HG03575 (cell line): ENCODE measurements around the gene SSBP2.

ENCODE experiments used
- ATAC-seq: cut with Tn5 transposase; IDR thresholded peaks from one replicate; pipeline ENCODE4 v1.9.1; 2021; ENCODE audit not compliant: unreplicated experiment, insufficient number of reproducible peaks, low FRiP score; ENCODE audit errors: extremely low read depth

Gene SSBP2

GRCh38 chr5:81751009-81751835, at the start of gene SSBP2:
Gene SSBP2 (minus strand): TSS chr5:81751097. CDS start chr5:81751042, 55 bp downstream.
- peak; percentile 26 for ATAC-seq

DNA sequence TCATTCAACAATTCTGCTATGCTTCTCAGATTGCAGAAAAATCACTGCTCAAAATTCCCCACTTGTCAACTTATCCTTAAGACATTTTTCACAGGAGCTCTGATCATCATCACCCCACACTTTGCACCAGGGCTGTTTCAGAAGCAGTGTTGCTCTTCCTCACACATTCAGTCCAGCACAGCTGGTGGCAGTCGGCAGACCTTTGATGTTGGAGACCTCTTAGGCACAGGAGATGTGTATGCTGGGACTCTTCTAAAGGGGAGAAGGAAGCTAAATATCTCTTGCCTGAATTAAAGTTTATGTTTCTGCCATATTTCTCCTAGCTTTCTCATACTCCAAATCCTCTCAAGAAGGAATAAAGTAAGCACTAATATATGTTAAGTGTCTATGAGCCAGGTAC, 44.8 kb upstream of the SSBP2 start:
- ATAC-seq = no peak

DNA sequence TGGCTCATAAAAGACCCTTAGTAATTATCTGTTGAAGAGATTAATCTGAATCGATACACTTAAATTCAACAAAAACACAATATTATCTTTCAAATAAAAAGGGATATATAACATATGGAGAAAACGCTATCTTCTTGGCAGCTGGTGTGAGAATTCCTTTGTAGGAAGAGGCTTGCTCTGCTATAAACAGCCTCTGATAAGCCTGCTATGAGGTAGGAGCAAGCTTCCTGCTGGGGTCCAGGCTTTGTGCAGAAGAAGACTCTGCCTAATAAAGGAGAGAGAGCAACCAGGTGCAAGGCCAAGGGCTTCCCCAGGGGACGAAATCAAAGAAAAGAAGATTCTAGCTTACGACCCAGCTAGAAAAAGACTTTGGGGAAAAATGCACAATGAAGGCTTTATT, 43.3 kb upstream of the SSBP2 start:
- no peak for ATAC-seq

DNA sequence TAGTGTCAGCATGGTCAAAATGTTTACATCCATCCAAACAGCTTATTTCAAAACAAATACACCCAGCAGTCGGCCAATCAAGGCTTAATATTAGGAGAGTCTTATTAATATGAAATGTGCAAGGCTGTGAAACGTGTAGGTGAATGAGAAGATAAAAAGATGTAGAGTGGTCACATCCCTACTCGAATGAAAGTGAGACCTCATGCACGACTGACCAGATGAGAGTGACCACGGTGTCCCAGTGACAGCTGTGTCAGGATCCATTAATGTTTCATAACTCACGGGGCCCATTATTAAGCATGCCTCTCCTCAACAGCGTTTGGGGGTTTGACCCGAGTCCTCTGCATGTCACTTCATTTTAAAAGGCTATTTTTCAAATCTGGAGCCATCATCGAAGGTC, 39.4 kb upstream of the SSBP2 start:
- ATAC-seq = no peak

DNA sequence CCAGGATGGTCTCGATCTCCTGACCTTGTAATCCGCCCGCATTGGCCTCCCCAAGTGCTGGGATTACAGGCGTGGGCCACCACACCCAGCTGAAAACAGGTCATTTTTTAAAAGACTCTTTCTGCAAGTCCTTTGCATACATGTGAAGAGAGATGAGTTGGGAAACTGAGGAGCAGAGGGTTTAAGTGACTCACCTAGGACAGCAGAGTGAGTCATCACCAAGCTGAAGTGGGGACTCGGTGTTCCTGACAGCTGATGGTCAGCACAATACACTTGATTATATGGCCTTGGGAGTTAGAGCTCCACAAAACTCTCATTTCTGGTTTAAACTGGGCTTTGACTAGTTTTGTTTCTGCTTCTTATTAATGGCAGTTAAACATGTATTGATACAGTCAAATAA, 38.1 kb upstream of the SSBP2 start:
- no peak for ATAC-seq

- ATAC-seq = no peak
These were observed 37.4 kb upstream of the SSBP2 start for GRCh38 chr5:81788329-81788728.

DNA sequence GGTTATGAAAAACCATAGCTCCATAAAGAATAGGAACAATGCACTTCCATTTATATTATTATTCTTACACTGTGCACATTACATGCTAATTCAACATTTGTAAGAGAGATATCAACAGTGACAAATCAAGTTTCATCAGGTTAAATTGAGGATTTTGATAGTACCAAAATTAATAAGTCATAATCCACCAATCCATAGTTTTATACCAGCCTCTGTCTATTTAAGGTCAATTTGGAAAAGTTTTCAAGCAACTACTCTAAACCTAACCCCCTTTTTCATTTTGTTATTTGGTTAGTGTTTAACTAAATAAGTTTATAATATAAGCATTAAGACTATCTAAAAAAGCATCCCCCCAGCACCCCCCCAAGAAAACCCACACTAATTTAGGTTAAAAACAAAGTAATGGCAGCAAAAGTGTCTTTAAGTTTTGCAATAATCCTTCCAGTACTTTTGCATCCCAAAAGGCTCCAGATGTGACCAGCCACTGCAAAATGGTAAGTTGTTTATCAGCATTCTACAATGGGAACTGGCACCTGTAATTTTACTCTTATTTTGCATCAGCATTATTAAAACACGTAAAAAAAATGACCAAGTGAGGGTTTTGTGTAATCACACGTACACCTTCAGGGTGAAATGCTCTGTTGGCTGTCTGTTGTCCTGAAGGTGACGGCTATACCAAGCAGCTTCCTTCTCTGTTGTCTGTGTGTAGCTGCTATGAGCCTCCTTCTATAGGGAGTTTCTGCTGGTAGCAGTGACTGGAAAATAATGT, 36.8 kb upstream of the SSBP2 start:
- ATAC-seq = no peak

DNA sequence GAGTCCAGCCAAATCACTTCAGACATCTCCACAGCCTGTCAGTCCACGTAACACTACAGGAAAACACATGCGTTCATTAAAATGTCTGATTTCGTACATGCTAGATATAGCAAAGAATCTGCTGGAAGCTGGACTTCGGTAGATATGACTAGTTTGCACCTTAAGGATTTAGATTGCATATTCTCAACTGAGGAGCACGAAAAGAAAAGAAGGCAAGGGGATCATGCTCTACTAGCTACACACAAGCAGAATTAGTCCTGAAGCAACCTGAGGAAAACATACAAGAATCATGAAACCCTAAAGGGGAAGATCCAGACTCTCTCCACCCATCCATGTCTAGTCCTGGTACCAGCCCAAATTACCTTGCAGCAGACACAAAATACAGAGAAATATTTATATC, 36.1 kb upstream of the SSBP2 start:
- ATAC-seq = no peak

- ATAC-seq = no peak
These were observed 35.6 kb upstream of the SSBP2 start for GRCh38 chr5:81786496-81786895.

GRCh38 chr5:81785322-81785721, 34.4 kb upstream of the SSBP2 start:
- ATAC-seq = no peak

GRCh38 chr5:81783401-81783800, 32.5 kb upstream of the SSBP2 start:
- no peak for ATAC-seq

- no peak for ATAC-seq
These were observed 31.9 kb upstream of the SSBP2 start for GRCh38 chr5:81782811-81783210.

DNA sequence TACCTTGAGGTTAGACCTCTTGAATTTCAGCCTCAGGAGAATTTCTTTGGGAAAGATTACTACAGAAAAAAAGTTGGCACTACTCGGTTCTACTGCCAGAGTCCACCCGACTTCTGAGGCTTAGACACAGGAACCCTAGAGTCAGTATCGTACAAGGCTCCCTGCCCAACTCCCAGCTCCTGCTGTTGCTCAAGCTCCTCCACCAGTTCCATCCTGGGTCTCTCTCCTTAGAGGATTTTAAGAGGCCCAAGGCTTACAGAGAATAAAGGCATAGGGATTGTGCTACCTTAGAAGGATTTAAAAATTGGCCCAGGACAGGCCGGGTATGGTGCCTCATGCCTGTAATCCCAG, 29.0 kb upstream of the SSBP2 start:
- ATAC-seq = no peak

DNA sequence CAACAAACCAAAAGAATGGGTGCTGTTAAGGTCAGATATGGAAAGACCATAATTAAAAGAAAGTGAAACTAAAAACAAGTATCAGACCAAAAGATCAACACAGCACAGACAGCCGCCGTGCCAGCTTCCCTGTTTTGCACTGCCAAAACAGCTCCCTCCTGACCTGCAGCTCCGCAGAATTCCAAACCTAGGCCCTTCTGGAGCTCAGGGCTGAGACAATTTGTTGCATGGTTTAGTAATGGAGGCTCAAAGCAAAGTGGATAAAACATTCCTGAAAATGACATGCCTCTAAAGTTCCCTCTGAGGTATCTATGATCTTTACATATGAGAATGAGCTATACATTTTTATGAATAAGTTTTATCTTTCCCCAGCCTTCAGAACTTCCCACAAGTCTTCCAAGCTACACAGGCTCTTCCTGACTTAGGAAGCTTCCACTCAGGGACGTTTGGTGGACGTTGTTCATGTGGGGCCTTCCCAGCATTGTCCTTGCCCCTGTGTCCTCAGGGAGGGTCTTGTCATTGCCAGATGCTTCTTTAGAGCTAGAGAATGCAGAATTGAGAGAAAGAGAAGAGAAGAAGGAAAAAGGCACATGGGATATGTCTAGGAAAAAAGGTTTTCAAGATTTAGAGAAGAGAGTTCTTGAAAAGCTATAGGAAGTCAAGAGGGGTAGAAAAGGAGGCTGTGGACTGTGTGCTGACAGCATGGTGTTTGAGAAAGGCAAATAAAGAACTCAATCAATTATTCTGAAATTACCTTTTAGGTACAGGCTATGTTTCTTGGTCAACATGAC, 28.4 kb upstream of the SSBP2 start:
- peak; percentile 57 for ATAC-seq

DNA sequence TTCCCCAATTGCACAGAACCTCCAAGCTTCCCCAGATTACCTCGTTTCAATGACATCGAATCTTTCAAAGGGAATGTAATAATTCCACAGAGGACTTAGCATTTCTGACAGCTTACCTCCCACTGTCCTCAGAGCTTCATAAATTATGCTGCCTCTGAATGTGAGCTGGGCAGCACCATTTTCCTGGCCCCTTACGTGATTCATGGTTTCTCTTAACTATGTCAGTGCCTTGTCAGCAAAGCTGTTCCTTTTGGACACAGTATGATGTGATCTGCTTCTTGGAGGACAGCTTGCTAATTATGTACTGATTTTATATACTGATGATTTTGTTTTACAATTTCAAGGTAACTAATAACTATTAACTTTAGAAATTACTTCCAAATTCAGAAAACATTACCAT, 27.7 kb upstream of the SSBP2 start:
- no peak for ATAC-seq

DNA sequence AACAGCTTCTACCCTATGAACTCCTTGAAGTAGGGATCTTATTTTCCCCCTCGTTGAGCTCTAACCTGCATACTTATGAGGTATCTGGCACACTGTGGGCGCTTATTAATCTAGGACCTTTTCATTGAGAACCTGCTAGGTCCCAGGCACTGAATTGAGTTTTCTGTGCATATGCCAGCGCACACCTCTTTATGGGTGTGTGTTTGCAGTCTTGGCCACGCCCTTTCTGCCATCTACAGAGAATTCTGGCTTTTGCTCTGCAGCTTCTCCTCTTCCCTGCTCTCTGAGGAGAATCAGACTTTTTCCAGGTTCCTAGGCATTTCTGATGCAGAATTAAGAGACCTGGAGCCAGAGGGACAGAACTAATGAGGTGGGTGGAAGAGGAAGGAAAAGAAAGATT, 25.4 kb upstream of the SSBP2 start:
- ATAC-seq = no peak

- no peak for ATAC-seq
These were observed 23.5 kb upstream of the SSBP2 start for GRCh38 chr5:81774374-81774773.

DNA sequence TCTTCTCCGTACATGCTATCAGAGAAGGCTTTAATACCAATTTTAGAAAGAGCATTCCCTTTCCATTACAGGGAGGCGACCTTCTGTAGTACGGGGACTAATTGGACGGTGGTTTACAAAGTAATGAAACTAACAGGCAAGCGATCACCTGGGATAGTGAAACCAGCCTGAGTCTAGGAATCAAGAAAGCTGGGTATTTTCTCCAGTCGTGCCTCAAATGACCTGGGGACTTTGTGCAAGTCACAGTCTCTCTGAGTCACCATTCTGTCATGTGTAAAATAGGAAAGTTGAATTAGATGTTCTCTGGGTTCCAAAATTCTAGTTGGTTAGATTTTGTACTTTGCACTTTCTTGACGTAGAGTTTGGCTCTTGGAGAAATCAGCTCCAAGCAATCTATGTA, 22.7 kb upstream of the SSBP2 start:
- ATAC-seq = no peak

GRCh38 chr5:81773161-81773560, 22.3 kb upstream of the SSBP2 start:
- ATAC-seq = no peak

DNA sequence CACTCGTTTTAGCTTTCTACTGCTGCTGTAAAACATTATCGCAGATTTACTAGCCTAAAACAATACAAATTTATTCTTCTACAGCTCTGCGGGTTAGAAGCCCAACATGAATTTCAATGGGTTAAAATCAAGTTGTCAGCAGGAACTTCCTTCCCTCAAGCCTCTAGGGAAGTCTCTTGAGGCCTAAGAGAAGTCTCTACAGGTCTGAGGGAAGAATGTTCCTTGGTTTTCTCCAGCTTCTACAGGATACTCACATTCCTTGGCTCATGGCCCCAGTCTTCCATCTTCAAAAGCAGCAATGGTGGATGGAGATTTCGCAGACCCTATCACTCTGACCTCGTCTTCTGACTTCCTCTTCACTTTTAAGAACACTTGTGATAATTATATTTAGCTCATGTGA, 21.6 kb upstream of the SSBP2 start:
- no peak for ATAC-seq
